MM.1S (cell line): ENCODE measurements around the gene WRNIP1.

Source experiments
- EZH2 ChIP-seq: fragments of 300-600 bp; sonication (generic); optimal IDR thresholded peaks from 2 replicates; pipeline ENCODE3; 2017; ENCODE audit warnings: low read depth, mild to moderate bottlenecking, antibody characterized with exemption, low read length, mixed read lengths
- TF ChIP-seq, protein P1 (sequence below): fragments of 300-600 bp; sonication (generic); IDR thresholded peaks from 2 replicates; pipeline ENCODE4 v1.5.1; 2016; ENCODE audit warnings: antibody characterized with exemption, low read length, mixed read lengths

DNA sequence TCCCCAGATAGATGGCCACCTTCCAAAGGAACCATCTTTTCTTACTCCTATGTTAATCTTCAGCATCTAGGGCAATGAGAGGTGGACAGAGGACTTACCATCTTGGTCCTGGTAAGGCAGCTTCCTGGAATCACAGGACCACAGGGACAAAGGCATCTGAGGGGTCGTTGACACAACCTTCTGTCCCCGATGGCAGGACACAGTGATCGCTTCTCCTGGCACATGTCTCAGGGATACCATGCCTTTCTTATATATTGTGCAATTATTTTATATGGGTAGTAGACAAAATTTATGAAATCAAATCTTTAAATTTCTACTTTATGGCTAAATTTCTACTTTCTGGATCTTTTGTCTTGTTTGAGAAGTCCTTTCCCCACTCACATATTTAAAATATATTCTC lies 56.4 kb downstream of the WRNIP1 start:
- TF ChIP-seq, protein P1, sequence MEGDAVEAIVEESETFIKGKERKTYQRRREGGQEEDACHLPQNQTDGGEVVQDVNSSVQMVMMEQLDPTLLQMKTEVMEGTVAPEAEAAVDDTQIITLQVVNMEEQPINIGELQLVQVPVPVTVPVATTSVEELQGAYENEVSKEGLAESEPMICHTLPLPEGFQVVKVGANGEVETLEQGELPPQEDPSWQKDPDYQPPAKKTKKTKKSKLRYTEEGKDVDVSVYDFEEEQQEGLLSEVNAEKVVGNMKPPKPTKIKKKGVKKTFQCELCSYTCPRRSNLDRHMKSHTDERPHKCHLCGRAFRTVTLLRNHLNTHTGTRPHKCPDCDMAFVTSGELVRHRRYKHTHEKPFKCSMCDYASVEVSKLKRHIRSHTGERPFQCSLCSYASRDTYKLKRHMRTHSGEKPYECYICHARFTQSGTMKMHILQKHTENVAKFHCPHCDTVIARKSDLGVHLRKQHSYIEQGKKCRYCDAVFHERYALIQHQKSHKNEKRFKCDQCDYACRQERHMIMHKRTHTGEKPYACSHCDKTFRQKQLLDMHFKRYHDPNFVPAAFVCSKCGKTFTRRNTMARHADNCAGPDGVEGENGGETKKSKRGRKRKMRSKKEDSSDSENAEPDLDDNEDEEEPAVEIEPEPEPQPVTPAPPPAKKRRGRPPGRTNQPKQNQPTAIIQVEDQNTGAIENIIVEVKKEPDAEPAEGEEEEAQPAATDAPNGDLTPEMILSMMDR, result no peak
- TF ChIP-seq EZH2, result no peak
